CD4-positive, alpha-beta T cell treated with Interleukin-17A for 4 hours (primary cell): ENCODE results near the gene PGM1.

Experiments
- DNase-seq: peaks from one replicate; pipeline ENCODE4 v3.0.0-alpha.2; 2020; ENCODE audit warnings: mixed read lengths

PGM1 gene

DNA sequence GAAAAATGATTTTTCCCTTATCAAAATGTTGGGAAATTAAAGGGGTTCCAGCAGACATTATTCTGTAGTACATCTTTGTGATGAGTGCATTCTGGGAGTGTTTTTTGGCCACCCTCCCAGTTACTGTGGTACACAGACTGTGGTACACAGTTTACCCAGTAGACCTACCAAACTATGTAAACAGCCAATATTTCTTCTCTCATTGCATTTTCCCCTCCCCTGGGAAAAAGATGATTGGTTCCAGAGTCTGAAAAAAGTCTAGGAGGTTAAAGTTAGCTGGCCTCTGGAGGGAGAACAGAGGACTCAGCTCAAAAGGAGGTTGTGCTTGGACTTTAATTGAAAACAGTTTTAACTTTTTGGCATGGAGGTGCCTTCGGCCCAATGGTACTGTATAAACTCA is 42.5 kb downstream of the PGM1 start:
- no peak for DNase-seq

DNA sequence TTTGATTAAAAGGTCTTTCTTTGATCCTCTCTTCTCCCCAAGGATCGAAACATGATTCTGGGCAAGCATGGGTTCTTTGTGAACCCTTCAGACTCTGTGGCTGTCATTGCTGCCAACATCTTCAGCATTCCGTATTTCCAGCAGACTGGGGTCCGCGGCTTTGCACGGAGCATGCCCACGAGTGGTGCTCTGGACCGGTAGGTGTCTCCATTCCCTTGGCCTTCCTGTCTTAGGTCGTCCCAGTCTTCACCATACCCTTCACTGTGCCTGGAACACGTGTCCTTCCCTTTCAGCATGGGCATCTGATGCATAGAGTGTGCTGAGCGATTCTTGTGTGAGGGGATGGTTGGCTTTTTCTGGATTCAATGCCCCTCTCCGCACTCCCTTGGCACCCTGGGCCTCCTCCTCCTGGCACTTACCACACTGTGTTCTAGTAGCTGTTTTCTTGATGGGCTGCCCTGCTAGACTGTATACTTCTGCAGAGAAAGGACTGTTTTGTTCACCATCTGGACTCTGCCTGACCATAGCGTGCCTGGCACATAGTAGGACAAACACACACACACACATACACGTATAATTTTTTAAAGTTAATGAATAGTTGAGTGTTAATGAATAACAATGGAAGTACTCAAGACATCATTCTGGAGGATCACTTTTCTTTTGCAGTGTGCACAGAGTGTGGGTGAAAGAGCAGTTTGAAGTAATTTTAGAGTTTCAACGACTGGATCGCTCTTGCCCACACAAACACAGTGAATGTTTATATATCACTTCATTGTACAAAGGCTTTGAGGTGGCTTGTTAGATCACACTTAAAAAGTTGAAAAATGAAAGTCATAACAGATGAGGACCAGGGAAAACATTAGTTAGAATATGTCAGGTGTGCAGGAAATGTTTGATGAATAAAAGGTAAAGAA is 43.2 kb downstream of the PGM1 start:
- no peak for DNase-seq

DNA sequence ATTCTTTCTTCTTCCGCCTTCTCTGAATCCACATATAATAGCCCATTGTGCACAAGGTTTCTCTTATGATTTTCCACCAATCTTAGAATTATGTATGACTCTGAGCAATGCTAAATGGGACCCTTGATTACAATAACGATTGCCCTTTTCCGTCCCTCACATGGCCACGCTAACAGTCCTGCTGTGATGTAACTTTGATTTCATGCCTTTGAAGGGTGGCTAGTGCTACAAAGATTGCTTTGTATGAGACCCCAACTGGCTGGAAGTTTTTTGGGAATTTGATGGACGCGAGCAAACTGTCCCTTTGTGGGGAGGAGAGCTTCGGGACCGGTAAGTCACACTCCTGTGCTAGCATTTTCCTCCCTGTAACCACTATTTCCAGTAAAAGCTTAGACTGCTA is 45.3 kb downstream of the PGM1 start:
- DNase-seq: no peak

DNA sequence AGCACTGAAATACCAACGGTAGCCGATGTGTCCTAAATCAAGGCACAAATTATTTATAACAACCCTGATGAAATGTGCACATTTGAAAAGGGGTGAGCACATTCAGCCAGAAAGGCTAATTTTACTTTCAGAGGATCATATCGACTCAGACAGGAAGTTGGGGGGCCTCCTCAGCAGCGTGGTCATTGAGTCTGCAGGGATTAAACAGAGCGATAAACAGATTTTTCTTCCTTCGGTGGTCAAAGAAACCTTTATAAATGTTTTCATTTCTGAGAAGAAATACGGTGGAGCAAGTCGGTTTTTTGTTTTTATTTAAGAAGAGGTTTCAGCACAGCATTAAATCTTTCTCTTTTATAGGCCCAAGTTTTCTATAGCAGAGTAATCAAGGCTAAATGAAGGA is 45.7 kb downstream of the PGM1 start:
- no peak for DNase-seq

GRCh38 chr1:63640633-63641567 is 47.7 kb downstream of the PGM1 start:
- DNase-seq: no peak

DNA sequence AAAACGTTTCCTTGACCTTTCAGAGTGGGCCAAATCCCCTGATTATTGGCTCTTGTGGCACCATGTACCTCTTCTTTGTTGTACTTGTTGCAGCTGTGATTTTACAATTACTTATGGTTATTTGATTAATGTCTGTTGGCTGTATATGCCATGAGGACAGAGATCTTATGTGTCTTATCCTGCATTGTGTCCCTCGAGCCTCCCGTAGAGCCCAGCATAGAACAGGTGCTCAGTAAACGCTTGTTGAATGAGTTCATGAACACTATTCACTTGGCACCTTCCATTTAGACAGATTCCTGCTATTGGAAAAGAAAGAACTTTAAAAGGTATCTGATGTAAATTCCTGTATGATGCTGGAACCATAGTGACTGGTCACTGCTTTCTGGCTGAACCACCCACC is 48.4 kb downstream of the PGM1 start:
- DNase-seq: no peak

DNA sequence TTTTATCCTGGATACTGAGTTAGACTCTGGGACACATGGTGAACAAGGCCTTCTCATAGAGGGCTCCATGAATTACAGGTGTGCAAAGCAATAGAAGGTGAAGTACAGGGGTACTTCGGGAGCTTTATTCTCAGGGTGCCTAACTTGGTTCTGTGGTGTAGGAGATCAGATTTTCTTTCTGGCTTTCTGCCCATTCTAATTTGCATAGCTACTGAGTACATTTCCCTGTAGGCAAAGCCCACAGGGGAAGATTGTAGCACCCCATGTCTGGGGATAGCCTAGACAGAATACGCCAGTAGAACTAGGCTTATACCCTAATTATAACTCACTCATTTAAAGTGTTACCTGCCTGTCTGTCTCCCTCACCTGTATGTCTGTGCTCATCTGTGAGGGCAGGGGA is 49.7 kb downstream of the PGM1 start:
- DNase-seq: no peak

DNA sequence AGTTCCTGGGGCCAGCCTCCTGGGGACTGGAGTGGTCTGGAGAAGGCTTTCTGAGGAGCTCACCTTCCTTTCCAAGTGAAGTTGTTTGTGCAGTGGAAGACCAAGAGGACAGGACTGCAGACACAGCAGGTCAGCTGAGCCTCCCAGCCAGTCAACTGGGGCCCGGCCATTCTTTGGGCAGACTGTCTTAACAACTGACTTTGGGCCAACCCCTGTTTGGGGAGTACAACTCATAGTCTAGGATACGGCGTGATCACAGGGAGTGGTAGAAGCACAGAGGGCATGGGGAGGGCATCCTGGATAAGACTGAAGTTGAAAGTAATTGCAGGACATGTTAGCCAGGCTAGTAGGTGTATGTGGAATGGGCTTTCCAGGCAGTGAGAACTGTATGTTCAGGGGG is 50.3 kb downstream of the PGM1 start:
- no peak for DNase-seq

DNA sequence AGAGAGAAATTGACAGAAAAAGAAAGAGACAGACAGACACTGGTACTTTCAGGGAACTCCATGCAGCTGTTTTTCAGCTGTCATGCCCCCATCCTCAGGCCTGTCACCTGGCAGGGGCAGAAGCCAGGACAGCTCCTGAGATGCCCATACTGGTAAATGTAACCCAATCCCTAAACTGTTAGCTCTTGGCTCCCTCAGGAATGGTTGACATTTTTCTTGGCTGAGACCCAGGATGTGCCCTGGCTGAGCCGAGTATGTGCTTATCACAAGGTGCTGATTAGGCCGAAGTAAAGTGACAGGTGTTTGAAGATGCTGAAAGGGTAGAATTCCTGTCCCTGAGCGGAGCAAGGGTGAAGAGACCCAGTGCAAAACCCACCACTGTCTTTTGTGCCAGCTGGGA is 50.7 kb downstream of the PGM1 start:
- no peak for DNase-seq

DNA sequence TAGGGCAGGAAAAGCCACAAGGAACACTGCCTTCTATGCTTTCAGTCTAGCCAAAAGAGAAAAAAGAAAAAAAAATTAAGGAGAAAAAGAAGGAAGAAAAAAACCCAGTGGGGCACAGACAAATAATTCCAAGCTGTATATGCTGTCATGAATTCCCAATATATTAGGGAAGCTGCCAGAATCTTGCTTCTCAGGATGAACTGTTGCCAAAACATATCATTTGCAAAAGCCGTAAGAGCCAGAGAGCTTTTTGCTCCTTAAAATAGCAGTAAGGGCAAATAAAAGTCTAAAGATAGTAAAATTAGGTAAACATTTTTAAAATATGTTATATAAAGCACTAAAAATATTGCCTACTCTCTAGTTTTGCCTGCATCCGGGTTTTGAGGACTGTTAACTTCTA is 52.1 kb downstream of the PGM1 start:
- no peak for DNase-seq

GRCh38 chr1:63648689-63649088 is 55.5 kb downstream of the PGM1 start:
- no peak for DNase-seq

- peak; percentile 47 for DNase-seq
Measured at GRCh38 chr1:63651161-63651701, 58.0 kb downstream of the PGM1 start.

- no peak for DNase-seq
Measured at GRCh38 chr1:63653976-63654375, 60.8 kb downstream of the PGM1 start.

DNA sequence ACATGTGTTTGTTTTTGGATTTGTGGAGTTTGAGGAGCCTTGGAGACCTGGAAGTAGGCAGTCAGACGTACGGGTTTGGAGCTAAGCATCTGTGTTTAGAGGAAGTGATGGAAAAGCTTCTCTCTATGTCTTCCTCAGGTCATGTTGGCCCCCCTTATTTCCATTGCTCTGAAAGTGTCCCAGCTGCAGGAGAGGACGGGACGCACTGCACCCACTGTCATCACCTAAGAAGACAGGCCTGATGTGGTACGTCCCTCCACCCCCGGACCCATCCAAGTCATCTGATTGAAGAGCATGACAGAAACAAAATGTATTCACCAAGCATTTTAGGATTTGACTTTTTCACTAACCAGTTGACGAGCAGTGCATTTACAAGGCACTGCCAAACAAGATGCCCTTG is 66.2 kb downstream of the PGM1 start:
- no peak for DNase-seq

DNA sequence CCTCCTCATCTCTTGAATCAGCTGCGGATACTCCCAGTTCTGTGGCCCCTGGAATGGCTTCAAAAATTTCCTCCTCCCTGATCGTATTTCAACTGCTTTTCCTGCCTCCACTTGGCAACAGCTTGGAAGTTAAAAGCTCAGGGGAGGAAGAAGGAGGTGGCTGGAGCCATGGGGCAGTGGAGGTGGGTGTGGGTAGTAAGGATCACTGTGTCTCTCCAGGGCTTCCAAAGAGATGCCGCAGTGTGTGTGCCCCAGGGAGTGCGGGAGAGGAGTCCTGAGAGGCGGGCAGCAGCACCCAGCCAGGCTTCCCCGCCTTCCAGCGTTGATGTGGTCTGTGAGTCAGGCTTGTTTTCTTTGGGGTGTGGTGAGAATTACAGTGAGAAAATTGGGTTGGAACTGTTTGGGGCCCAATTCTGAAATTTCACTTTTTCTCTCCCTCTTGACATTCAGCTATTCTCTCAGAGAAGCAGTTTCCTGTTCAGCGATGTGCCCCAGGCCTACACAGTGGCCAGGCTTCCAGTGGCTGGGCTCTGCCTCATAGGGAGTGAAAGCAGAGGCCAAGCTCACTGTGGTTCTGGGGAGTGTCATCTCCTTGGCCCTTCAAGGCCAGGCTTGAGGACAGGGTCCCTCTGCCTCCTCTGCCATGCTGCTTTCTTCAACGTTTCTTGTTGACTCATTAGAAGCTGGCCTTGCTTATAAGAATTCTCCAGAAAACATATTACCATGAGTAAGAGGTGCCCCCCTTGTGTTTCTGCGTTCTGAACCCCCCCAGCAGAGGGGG is 69.0 kb downstream of the PGM1 start:
- no peak for DNase-seq

- no peak for DNase-seq
Measured at GRCh38 chr1:63662841-63663240, 69.6 kb downstream of the PGM1 start.

- DNase-seq: no peak
Measured at GRCh38 chr1:63663301-63663700, 70.1 kb downstream of the PGM1 start.

GRCh38 chr1:63663873-63664272 is 70.7 kb downstream of the PGM1 start:
- no peak for DNase-seq

- no peak for DNase-seq
Measured at GRCh38 chr1:63664742-63665141, 71.5 kb downstream of the PGM1 start.

DNA sequence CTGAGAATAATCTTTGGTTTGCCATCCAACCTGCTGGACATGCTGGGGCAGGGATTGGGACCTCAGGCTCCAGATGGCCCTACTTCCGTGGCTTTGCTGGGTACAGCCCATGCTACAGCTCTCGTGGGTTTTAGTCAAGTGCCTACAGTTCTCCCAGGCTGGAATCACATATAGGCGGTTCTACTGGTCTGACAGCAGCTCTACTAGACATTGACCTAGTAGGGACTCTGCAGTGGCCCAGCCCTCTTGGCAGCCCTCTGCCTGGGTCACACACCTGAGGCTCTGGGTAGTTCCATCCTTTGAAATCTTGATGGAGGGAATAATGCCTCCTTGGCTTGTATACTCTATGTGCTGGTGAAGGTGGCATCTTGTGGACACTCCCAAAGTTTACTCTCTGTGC is 72.2 kb downstream of the PGM1 start:
- no peak for DNase-seq

DNA sequence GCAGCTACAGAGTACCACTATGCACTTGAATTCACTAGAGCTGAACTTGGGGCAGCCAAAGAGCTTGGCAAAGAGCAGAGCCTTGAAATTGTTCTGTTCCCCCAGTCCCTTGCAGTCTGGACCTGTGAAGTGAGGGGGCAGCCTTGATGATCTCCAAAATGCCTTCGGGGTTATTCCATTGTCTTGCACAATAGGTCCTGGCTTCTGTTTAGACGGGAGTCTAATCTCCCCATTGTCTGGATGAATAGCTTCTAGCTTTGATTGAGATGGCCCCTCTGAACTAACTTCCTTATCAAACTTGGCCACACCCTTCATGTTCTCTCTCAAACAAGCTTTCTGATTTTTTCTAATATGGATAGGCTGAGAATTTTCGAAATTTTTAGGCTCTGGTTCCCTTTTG is 72.6 kb downstream of the PGM1 start:
- DNase-seq: no peak

GRCh38 chr1:63668298-63668697 is 75.1 kb downstream of the PGM1 start:
- DNase-seq: no peak
